Pancreas (tissue), 10 donors: ENCODE data around the gene MAPT. TPM values are rescaled to one million over a fixed set of nuclear protein-coding genes. Genes with fewer than 3 reads are reported as not detected.

ENCODE experiments used
- ATAC-seq, 4 donors: fragments of 200-7000 bp; cut with Tn5 transposase; one replicate each; pipeline versions ENCODE4 v1.8.0 to v1.9.1; 2020; ENCODE audit warnings: mild to moderate bottlenecking in 4 of 4, moderate library complexity in 4 of 4
- DNase-seq, 6 donors: peaks; one replicate each; pipeline ENCODE4 v3.0.0-alpha.2; 2020
- FAIRE-seq: peaks from 2 replicates; lab custom pipeline; 2012; peaks lifted over from hg19 to GRCh38; lab: Jason Lieb, UNC
- H3K27ac ChIP-seq, 4 donors: fragments of 200-600 bp; sonication (generic); 1 replicate in 3 of 4; 2 replicates in 1 of 4; pipeline versions ENCODE4 v1.5.0 to v1.8.0; 2020
- H3K27me3 ChIP-seq, 4 donors: fragments of 200-600 bp; one replicate each; pipeline ENCODE4 v1.8.0; 2021
- H3K36me3 ChIP-seq, 3 donors: fragments of 200-600 bp; sonication (generic) in 1 of 3; one replicate each; pipeline versions ENCODE4 v1.5.0 to v1.8.0; 2020 to 2021
- H3K4me1 ChIP-seq, 3 donors: fragments of 200-600 bp; one replicate each; pipeline ENCODE4 v1.8.0; 2021
- H3K4me3 ChIP-seq, 4 donors: fragments of 200-600 bp; sonication (generic) in 2 of 4; one replicate each; pipeline versions ENCODE4 v1.5.0 to v1.8.0; 2020 to 2021
- H3K9me3 ChIP-seq, 4 donors: fragments of 200-600 bp; one replicate each; pipeline ENCODE4 v1.8.0; 2021
- WGBS, 2 donors: extraction: QIAGEN DNeasy Blood & Tissue Kit; methylation state at CpG; one replicate each; pipeline ENCODE4 v1.1.7; 2013; 5-methylcytosine and 5-hydroxymethylcytosine counted together
- intact Hi-C, 3 donors: fragments of 100-400 bp; cut with DNase I; formaldehyde crosslinking; loops; one replicate each; pipeline versions ENCODE4 v1.11.1 to v1.14.2; 2022
- polyA plus RNA-seq, 2 donors: library from polyadenylated mRNA; stranded (reverse); fragments of 200-250 nt; gene quantifications; one replicate each; pipeline ENCODE4 v1.2.3, GENCODE V29; 2013
- total RNA-seq, 6 donors: library from RNA; stranded (reverse); fragmentation: NEBNext Ultra II Directional in 4 of 6; extraction: Animal tissue kit (Norgen Biotek cat#: 25700) in 4 of 6; gene quantifications; one replicate each; pipeline versions ENCODE4 v1.2.1 to v1.2.4, GENCODE V29; 2021 to 2023
- TF ChIP-seq, protein P1 (sequence below), 4 donors: fragments of 200-600 bp; sonication (generic) in 3 of 4; IDR thresholded peaks; one replicate each; pipeline versions ENCODE4 v1.5.0 to v1.8.0; 2021; ENCODE audit warnings: antibody characterized with exemption in 4 of 4
- donor health status: healthy with polysubstance abuse.
- donor health status: DM: no; HTN: no; CAD: no; lungs with moderate emphysema.
- donor health status: DM: no; HTN: no; CAD: no.
- donor health status: control.
- donor health status: control.
- donor health status: Bipolar disorder and iron deficiency.
- donor health status: DM: yes; HTN: yes; CAD: no.
- donor health status: DM: no; HTN: no; CAD: no.
- donor health status: DM: no; HTN: no; CAD: no.
- donor health status: DM: yes; HTN: yes; CAD: no.

The MAPT gene
- total and polyA plus RNA-seq, 8 donors = 1.1 to 3.2 (median 1.7) TPM

DNA sequence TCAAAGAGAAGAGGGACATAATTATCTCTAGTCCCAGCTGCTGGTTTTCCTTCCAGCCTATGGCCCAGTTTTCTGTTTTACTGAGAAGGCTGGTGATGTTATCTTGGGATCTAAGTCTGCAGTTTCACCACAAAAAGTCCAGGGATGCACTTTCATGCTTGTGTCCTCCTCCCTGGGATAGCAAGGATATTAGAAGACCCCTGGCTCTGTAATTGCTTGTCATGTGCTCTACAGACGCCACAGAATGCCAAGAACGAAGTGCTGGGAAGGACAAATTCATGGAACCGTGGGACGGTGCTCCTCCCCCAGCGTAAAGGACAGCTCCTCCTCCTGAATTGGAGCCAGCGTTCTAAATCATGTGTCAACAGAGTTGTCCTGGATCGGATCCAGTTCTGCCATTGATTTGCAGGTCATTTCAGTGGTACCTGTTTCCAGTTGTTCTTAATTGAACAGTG lies 8.6 kb downstream of the MAPT start:
- 2 to 13% methylated on average over 7 of the region's 7 CpGs for WGBS, 2 donors
- Histone ChIP-seq H3K36me3 (no peaks in the 10 kb centered on the region), H3K27ac (no peak overlapping the region), H3K27me3 (no peaks in the 10 kb centered on the region), H3K4me1 (no peaks in the 10 kb centered on the region), H3K9me3 (no peaks in the 10 kb centered on the region), H3K4me3 (no peak overlapping the region)
- intact Hi-C loops = no loop called here
- TF ChIP-seq, protein P1, sequence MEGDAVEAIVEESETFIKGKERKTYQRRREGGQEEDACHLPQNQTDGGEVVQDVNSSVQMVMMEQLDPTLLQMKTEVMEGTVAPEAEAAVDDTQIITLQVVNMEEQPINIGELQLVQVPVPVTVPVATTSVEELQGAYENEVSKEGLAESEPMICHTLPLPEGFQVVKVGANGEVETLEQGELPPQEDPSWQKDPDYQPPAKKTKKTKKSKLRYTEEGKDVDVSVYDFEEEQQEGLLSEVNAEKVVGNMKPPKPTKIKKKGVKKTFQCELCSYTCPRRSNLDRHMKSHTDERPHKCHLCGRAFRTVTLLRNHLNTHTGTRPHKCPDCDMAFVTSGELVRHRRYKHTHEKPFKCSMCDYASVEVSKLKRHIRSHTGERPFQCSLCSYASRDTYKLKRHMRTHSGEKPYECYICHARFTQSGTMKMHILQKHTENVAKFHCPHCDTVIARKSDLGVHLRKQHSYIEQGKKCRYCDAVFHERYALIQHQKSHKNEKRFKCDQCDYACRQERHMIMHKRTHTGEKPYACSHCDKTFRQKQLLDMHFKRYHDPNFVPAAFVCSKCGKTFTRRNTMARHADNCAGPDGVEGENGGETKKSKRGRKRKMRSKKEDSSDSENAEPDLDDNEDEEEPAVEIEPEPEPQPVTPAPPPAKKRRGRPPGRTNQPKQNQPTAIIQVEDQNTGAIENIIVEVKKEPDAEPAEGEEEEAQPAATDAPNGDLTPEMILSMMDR (IDR thresholded peaks at IDR 0.05) = no peak
- DNase-seq (peak in 4 of 6 donors; percentile 46 to 73 (median 67)), FAIRE-seq (no peak), ATAC-seq (peak; percentile 65 to 90 (median 80))

DNA sequence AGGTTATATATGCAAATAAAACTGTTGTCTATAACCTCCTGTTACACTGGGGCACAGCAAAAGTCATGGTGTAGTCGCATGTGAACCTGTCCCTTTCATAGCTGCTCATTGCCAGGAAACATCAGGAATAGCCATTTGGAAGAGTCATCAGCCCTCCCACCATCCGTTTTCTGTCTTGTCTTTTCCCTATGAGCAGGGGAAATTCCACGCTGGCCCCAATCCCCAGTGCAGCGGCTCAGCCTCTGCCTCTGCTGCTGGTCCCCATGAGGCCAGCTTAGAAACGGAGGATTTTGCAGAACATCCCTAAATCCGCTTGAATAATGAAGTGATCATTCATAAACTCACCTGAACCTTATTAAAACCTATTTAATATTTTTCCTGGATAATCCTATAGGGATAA lies 10.5 kb downstream of the MAPT start:
- intact Hi-C loops = no loop called here
- H3K4me3 ChIP-seq = no peak overlapping the region
- WGBS, 2 donors = 67 to 75% methylated on average over 6 of the region's 6 CpGs
- ATAC-seq (no peak), FAIRE-seq (no peak), DNase-seq (no peak)
- H3K27me3 ChIP-seq = no peaks in the 10 kb centered on the region
- TF ChIP-seq, protein P1 (IDR thresholded peaks at IDR 0.05) = no peak
- no peak overlapping the region for H3K27ac ChIP-seq
- H3K4me1 ChIP-seq = no peaks in the 10 kb centered on the region
- H3K9me3 ChIP-seq = no peaks in the 10 kb centered on the region
- H3K36me3 ChIP-seq = no peaks in the 10 kb centered on the region

DNA sequence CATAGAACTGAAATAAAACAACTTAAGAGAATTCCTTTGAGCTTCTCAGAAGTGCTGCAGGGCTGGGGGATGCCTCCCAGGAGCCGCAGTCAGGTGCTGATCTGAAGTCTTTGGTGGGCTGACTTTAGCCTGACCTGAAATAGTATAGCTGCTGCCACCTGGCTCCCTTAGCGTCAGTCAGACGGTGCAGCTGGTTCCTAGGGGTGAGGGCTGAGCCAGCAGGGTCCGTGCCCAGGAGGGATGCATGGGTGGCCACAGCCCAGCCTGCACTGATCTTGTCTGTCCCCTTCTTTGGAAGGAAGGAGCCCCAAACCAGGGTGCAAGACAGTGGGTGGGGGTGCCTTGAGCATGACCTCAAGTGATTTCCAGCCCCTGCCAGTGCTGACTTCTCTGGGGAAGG lies 11.5 kb downstream of the MAPT start:
- 51 to 52% methylated on average over 4 of the region's 4 CpGs for WGBS, 2 donors
- H3K4me1 ChIP-seq = no peaks in the 10 kb centered on the region
- H3K27ac ChIP-seq = no peak overlapping the region
- TF ChIP-seq, protein P1 (IDR thresholded peaks at IDR 0.05) = no peak
- FAIRE-seq = no peak
- ATAC-seq = no peak
- intact Hi-C loops = no loop called here
- no peaks in the 10 kb centered on the region for H3K9me3 ChIP-seq
- H3K36me3 ChIP-seq = no peaks in the 10 kb centered on the region
- no peaks in the 10 kb centered on the region for H3K27me3 ChIP-seq
- DNase-seq = no peak
- H3K4me3 ChIP-seq = no peak overlapping the region

DNA sequence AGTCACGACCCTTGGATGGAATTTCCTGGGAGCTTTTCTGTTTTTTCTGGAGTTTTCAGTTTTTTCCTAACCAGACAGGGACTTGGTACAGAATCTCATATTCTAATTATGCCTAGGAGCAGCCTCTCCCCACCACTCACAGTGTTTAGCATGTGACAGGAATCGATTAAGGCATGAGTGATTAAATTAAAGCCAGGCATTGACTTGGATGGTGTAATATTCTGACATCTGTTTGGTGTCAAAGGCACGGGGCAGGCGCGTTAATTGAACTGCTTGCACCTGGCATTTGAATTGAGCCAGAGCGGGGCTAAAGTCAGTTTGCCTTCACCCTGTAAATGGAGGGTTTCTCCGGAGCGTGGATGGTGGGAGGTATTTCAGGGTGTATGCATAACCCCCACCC lies 11.9 kb downstream of the MAPT start:
- intact Hi-C loops = no loop called here

More for the DNA sequence above, 11.9 kb downstream of the MAPT start:
- no peaks in the 10 kb centered on the region for H3K36me3 ChIP-seq
- FAIRE-seq (no peak), DNase-seq (no peak), ATAC-seq (peak in 1 of 4 donors; percentile 35)
- no peak overlapping the region for H3K27ac ChIP-seq
- H3K9me3 ChIP-seq = no peaks in the 10 kb centered on the region
- WGBS, 2 donors = 38 to 47% methylated on average over 8 of the region's 8 CpGs
- TF ChIP-seq, protein P1 (IDR thresholded peaks at IDR 0.05) = no peak
- H3K4me1 ChIP-seq = no peaks in the 10 kb centered on the region
- no peaks in the 10 kb centered on the region for H3K27me3 ChIP-seq
- H3K4me3 ChIP-seq = no peak overlapping the region
